ENCODE results near the gene NOP53. TPM values are rescaled to one million over a fixed set of nuclear protein-coding genes. Genes with fewer than 3 reads are reported as not detected.
"Not testable (repeated sequence)": the region's sequence is repeated elsewhere in the genome, so short reads cannot be mapped to it uniquely, and the experiment has no call there.

Gene NOP53
- 292 and 295 TPM in 2 replicates for total RNA-seq

GRCh38 chr19:47745010-47745901 lies at the start of gene NOP53:
TSS of gene NOP53 (plus strand) at chr19:47745546. CDS start at chr19:47745560, 14 bp downstream.
- intact Hi-C loops (cut with micrococcal nuclease): loop anchor here (1.0 kb wide), 7 partner anchors 15 to 396 kb away; partner anchors contain the start of genes DHX34, NAPA and SELENOW

DNA sequence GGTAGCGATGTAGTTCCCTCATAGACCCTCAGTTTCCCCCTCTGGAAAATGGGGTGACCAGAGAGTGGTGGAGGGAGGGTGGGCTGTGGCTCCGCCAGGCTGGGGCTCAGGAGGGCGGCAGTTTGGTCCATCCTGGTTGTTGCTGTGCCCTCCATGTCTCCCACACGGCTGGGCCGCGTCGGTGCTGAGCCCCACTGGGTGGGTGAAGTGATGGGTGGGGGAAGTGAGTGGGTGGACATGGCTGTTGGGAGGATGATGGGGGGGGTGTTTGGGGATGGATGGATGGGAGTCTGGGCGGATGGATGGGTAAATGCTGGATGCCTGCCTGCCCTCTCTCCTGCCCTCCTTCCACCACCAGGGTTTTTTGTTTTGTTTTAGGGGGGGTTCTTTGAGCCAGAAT lies 48.7 kb upstream of the NOP53 start:
- intact Hi-C loops (cut with micrococcal nuclease): no loop called here

DNA sequence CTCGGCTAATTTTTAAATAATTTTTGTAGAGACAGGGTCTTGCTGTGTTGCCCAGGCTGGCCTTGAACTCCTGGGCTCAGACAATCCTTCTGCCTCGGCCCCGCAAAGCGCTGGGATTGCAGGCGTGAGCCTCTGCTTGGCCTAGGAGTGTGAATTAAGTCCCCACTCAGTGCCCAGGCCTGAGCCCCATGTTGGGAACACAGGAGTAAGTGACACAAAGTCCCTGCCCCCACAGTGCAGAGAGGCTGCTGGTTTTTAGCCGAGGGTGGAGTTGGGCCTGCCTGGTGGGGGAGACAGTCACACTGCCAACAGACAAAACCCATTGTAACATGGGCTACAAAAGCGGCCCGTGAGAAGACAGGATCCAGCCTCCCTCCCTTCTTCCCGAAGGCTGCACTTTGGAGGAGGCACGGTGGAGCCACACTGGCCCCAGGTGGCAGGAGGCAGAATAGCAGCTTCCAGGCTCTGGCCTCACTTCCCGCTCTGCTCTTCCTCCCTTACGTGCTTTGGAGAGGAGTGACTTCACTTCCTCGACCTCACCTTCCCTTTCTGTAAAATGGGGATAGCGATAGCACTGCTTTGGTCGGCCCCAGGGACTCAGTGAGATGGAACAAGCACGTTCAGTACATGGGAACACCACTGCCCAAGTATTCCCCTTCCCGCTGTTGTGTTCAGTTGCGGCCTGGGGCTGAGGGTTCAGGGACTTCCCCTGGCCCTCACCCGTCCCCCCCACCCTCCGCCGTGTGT lies 47.3 kb upstream of the NOP53 start:
- intact Hi-C loops (cut with micrococcal nuclease): loop anchor here (1.0 to 2.0 kb wide), 5 partner anchors 45 to 349 kb away; partner anchors contain the start of genes BICRA, DHX34 and NAPA

GRCh38 chr19:47698631-47699359 lies 46.6 kb upstream of the NOP53 start:
- intact Hi-C loops (cut with micrococcal nuclease): loop anchor here (1.0 to 2.0 kb wide), 5 partner anchors 45 to 349 kb away; partner anchors contain the start of genes BICRA, DHX34 and NAPA

DNA sequence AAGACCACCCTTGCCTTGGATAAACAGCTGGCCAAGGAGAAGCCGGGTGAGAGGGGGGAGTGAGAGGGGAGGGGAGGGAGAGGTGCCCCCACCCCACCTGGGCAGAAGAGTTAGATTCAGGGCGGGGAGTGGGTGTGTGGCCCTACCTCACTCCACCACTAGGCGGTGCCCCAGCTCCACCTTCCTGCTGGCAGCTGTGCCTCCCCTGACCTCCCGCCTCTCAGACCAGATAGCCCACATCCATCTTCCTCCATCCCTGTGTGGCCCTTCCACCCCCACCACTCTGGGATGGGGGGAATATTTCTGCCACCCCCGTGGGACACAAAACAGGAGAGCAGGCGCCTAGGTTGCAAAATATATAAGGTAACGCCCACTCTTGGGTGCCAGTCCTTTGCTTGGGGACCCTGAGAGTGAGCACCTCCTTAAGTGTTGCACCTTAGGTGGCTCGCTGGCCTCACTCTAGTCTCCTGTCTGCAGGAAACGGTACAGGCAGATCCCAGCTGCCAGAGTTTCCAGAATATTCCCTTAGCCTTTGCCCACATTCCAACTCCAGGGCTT lies 45.9 kb upstream of the NOP53 start:
- intact Hi-C loops (cut with micrococcal nuclease): loop anchor here (2.0 kb wide), 1 partner anchor 91 kb away; the partner anchor contains the start of gene BICRA

- intact Hi-C loops (cut with micrococcal nuclease): no loop called here
Observed at GRCh38 chr19:47700934-47701716, 44.2 kb upstream of the NOP53 start.

GRCh38 chr19:47701717-47702552 lies 43.4 kb upstream of the NOP53 start:
- intact Hi-C loops (cut with micrococcal nuclease): no loop called here

DNA sequence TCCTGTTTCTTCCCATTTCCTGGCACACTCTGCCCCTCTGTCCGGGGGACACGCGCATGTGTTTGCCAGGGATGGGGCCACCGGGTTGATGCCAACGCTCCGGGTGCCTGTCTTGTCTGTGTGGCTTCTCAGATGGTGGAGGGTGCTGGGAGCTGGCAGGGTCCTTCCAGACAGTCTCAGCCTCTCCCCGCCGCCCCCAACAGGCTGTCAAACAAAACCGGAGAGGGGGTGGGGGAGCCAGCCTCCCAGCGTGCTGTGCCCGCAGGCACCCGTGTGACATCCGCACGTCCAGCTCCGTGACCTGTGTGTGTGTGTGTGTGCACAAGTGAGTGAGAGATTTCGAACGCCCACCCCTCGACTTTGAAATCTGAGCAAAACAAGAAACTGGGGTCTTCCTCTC lies 42.7 kb upstream of the NOP53 start:
- intact Hi-C loops (cut with micrococcal nuclease): no loop called here

DNA sequence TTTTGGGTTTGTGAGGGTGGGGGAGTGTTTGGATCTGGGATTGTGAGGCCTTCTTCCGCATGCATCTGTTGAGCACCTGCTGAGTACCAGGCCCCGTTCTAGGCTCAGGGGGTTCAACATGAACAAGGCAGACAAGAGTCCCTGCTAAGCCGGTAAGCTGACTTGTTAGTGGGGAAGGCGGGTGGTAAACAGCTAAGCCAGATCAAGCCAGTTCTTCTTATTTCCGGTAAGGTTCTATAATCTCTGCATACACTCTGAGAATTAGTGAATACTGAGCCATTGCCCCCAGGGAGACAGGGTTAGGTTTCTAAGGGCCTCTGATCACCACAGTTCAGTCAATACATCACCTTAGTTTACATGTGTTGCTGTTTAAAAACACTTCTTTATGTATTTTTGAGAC lies 42.0 kb upstream of the NOP53 start:
- intact Hi-C loops (cut with micrococcal nuclease): no loop called here

- intact Hi-C loops (cut with micrococcal nuclease): no loop called here
Observed at GRCh38 chr19:47704024-47704423, 41.3 kb upstream of the NOP53 start.

DNA sequence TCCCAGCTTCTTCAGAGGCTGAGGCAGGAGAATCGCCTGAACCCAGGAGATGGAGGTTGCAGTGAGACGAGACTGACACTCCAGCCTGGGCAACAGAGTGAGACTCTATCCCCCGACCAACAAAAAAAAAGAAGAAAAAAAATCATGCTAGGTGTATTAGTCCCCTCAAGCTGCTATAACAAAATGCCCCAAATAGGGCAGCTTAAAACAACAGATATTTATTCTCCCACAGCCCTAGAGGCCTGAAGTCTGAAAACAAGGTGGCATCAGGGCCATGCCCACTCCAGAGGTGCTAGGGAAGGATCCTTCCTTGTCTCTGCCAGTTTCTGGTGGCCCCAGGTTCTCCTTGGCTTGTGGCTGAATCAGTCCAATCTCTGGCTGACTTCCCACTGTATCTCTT lies 40.7 kb upstream of the NOP53 start:
- intact Hi-C loops (cut with micrococcal nuclease): loop anchor here (5.0 kb wide), 1 partner anchor 407 kb away; no protein-coding TSS in a partner anchor

DNA sequence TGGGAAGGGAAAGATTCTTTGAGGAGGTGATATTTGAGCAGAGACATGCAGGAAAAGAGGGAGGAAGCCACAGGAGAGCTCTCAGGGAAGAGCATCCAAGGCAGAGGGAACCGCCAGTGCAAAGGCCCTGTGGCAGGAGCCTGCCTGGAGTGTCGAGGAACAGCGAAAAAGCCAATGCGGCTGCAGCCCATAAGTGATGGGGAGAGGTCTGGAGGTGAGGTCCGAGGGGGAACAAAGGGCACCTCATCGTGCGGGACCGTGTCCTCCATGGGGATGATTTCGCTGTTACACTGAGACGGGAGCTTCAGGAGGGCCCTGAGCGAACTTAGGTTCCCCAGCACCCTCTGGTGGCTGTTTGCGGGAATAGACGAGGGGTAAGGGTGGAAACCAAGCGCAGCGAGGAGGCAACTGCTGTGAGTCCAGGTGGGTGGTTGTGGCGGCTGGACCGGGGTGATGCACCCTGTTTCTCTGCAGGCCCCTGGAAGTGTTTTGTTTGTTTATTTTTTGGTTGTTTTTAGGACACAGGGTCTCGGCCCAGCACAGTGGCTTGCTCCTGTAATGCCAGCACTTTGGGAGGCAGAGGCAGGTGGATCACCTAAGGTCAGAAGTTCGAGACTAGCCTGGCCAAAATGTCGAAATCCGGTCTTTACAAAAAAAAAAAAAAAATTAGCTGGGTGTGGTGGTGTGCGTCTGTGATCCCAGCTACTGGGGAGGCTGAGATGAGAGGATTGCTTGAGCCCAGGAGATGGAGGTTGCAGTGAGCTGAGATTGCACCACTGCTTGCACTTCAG lies 38.0 kb upstream of the NOP53 start:
- intact Hi-C loops (cut with micrococcal nuclease): loop anchor here (1.0 to 5.0 kb wide), 2 partner anchors 271 to 410 kb away; no protein-coding TSS in a partner anchor

DNA sequence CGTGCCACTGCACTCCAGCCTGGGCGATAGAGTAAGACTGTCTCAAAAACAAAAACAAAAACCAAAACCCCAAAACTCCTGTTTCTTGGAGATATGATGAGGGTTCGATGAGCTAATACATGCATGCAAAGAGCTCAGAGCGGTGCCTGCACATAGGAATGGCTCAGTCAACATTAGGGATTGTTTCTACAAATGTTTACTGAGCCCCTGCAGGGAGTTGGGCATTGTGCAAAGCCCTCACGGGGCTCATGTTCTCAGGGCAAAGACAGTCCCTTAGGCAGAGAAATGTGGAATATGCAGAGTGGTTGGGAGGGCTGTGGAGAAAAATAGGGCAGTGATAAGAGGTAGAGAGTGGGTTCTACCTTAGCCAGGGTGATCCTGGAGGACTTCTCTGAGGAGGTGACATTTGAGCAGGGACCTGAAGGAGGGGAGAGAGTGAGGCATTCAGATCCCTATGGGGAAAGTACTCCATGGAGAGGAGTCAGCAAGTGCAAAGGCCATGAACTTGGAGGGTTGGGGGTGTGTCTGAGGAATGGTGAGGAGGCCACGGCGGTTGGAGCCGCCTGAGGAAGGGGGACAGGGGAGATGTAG lies 33.6 kb upstream of the NOP53 start:
- intact Hi-C loops (cut with micrococcal nuclease): no loop called here

GRCh38 chr19:47713046-47714021 lies 32.0 kb upstream of the NOP53 start, which contains the start of gene EHD2:
TSS of gene EHD2 (plus strand) at chr19:47713422. CDS start at chr19:47716613, 3,191 bp downstream.
- intact Hi-C loops (cut with micrococcal nuclease): loop anchor here (1.0 kb wide), 2 partner anchors 30 to 75 kb away; no protein-coding TSS in a partner anchor

DNA sequence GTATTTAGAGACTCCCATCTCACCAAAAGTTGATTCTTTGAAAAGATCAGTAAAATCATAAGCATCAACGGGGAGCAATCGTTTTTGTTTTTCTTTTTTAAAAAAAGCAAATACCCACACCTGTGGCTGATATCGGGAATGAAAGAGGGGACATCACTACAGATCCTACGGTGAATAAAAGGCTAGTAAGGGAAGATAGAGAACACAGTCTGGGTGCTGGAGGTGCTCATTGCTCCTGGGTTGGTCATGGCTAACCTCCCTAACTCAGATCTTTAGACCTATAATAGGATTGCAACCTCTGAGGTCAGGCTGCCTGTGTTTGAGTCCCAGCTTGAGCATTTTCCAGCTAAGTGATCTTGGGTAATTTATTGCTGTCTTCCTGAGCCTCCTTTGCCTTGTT lies 31.0 kb upstream of the NOP53 start:
- intact Hi-C loops (cut with micrococcal nuclease): no loop called here

DNA sequence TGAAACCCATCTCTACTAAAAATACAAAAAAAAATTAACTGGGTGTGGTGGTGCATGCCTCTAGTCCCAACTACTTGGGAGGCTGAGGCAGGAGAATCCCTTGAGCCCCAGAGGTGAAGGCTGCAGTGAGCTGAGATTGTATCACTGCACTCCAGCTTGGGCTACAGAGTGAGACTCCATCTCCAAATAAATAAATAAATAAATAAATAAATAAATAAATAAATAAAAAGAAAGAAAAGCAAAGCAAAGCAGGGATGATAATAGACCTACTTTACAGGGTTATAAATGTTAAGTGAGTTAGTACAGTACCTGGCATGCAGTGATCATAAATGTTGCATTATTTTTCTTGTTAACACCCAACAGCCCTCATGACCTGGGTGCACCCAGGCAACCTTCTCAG lies 30.5 kb upstream of the NOP53 start:
- intact Hi-C loops (cut with micrococcal nuclease): not testable (repeated sequence)
